Epidermal melanocyte (primary cell): ENCODE measurements around the gene KRTAP5-7.

Source experiments
- DNase-seq: peaks from one replicate; pipeline ENCODE4 v3.0.0; 2011; ENCODE audit warnings: low spot score; ENCODE audit not compliant: insufficient read length

KRTAP5-7 gene

DNA sequence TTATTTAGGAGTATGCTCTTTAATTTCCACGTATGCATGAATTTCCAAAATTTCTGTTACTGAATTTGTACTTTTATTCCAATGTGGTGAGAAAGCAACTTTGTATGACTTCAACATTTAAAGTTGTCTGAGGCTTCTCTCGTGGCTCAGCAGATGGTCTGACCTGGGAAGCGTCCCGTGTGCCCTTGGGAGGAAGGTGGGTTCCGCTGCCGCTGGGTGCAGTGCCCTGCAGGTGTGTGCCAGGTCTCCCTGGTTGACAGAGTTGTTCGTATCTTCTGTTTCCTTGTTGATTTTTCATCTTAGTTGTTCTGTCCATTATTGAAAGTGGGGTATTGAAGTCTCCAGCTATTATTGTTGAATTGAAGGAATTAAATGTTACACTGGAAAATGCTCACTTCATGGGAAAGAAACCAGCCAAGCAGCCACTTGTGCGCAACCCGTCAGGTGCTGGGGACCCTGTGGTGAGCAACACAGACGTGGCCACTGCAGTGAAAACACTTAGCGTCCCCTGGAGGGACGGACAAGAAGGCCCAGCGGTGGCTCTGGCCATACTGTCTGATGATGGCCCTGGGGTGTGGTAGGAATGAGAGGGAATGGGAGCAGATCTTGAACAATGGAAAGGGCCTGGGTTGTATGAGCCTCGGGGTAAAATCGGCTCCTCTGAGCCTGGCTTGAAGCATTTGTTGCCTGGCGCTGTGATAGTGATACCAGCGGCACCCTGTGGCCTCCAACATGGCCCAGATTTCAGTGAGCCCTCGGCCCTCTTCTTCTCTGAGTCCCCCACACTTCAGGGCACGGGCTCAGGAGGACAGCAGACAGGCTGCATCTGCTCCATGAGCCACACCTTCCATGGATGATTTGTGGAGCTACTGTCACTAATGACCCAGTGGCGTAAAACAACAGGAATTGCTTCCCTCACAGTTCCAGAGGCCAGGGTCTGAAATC lies 31.5 kb upstream of the KRTAP5-7 start:
- DNase-seq: no peak

DNA sequence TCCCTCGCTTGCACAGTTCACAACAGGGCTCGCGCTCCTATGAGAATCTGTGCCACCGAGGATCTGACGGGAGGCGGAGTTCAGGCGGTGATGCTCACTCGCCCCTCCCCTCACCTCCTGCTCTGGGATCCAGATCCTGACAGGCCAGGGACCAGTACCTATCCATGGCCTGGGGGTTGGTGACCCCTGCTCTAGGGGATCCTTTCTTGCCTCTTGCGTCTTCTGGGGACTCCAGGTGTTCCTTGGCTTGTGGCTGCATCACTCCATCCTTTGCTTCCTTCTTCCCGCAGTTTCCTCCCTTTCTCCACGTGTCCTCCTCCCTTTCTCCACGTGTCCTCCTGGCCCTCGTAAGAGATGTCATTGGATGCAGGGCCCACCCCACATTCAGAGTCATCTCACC lies 30.6 kb upstream of the KRTAP5-7 start:
- no peak for DNase-seq

DNA sequence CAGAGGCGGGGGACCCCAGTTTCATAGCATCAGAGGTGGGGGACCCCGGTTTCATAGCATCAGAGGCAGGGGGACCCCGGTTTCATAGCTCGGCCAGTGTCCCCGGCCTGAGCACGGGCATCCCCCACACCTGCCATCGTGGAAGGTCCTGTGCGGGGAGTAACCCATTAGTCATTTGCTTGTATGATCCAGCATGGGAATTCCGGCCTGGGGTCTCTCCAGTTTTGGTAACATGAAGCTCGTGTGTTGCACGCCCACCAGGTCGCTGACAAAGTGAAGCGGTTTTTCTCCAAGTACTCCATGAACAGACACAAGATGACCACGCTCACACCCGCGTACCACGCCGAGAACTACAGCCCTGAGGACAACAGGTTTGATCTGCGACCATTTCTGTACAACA lies 29.0 kb upstream of the KRTAP5-7 start:
- DNase-seq: no peak

DNA sequence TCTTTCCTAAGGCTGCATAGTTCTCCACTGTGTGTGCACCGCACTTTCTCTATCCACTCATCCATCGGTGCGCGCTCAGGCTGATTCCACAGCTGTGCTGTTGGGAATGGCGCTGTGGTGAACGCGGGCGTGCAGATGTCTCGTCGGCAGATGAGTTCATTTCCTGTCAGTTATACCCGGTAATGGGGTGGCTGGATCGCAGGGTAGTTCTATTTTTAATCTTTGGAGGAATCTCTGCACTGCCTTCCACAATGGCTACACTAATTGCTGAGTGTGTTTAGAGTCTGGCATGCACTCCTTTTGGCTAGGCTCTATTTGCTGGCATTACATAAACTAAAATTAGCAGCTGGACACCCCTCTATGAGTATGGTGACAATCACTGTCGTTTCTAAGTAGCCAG lies 27.9 kb upstream of the KRTAP5-7 start:
- no peak for DNase-seq

DNA sequence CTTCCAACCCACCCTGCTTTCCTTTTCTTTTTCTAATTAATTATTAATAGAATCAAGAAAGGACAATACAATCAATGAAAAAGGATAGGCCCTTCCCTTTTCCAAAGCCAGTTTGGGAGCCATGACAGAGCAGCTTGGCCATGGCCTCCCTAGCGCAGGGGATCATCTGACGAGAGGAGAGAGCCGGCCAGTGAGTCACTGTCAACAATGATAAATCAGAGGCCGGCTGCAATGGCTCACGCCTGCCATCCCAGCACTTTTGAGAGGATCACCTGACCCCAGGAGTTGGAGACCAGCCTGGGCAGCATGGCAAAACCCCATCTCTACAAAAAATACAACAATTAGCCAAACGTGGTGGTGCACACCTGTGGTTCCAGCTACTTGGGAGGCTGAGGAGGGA lies 27.5 kb upstream of the KRTAP5-7 start:
- DNase-seq: no peak

DNA sequence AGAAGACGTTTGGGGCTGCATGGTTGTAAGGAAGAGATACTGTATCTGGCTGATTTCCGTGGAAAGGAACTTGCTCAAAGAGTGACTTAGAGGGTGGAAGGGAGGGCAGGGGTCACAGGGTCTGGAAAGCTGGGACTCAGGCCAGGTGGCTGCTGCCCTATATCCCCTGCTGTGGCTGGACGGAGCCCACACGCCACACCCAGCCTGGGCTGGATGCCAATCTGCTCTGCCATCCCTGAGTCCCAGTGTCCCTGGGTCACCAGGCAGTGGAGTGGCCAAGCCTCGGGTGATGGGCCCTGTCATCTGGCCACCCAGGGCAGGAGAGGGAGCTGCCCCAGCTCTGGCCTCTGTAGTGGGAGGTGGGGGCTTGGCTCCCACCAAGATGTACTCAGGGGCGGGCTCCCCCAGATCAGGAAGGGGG lies 26.5 kb upstream of the KRTAP5-7 start:
- no peak for DNase-seq

DNA sequence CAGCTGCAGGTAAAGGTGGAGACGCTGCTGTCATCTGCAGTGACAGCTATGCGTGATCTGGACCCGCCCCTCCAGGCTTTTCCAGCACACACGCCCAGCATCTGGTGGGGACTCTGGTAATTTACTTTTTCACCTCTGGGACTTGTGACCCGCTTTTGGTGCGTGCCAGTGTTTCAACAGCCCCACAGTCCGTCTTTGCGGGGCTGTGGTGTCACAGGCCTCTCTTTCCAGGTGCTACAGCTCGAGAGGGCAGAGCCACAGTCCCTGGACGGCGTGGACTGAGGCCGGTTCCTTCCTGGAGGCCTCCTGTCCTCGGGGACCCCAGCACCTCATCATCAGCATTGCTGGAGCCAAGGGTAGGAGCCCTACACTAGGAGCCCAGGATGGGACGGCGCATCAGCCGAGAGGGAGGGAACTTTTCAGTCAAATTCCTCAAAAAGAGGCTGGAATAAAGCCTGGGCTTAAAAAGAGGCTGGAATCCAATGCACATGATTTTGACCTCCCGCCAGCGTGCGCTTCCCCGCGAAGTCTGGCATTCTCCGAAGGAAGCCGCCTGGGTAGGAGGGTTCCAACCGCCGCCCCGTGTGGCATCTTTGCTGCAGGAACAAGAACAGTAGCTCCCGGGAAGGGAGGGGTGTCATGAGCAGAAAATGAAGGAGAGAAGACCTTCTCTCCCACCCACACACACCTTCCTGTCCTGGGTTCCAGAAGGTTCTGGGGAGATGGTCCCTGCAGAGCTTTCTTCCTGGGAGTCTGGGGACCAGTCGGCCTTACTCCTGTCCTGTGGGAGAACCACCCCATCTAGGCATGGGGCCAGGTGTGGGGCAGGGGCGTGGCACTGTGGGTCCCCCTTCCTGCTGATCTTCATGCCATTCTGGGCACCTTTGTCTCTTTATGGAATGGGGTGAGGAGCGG lies 25.7 kb upstream of the KRTAP5-7 start:
- no peak for DNase-seq

DNA sequence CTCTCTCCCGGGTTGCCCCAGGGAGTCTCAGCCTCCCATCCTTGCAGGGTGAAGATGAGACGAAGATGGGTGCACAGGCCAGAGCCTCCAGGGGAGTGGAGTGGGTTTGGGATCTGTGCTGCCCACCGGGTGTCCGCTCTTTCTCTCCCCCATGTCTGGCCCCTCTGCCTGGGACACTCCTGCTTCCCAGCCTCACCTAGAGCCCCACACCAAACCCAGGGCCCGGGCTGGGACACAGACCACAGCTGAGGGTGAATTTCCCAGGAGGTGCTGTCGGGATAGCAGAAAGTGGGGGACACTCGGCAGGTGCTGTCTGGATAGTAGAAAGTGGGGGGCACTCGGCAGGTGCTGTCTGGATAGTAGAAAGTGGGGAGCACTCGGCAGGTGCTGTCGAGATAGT lies 25.0 kb upstream of the KRTAP5-7 start:
- no peak for DNase-seq

DNA sequence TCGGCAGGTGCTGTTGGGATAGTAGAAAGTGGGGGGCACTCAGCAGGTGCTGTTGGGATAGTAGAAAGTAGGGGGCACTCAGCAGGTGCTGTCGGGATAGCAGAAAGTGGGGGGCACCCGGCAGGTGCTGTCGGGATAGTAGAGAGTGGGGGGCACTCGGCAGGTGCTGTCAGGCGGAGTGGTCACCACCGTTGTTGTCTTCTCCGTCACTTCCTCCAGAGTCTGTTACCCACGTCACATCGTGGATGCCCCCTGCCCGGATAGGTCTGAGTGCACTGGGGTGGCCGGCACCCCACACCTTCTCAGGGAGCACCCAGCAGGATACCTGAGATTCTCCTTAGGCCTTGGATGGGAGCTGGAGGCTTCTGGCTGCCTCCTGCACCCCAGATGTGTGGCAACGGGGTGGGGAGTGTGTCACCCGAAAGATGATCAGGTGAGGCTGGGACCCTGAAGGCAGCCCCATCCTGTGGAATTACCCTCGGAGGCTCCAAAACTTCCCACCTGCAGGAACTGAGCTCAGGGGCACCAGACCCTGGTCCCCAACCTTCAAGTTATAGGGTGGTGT lies 24.1 kb upstream of the KRTAP5-7 start:
- DNase-seq: no peak

DNA sequence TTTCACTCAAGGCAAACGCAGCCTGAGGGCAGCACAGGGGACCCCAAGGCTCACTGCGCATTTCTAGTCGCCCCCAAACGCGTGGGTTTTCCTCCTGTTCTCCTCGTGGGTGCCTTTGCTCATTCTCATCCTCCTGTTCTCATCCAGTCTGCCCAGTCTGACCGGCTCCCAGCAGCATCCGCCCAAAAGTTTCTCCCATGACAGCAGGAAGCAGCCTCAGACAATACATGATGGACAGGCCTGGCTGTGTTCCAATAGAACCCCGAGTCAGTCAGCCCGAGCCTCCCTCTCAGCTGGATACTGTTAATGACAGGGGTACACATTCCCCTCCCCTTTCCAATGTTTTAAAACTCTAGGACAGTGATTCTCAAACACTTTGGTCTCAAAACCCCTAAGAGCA lies 22.5 kb upstream of the KRTAP5-7 start:
- no peak for DNase-seq

DNA sequence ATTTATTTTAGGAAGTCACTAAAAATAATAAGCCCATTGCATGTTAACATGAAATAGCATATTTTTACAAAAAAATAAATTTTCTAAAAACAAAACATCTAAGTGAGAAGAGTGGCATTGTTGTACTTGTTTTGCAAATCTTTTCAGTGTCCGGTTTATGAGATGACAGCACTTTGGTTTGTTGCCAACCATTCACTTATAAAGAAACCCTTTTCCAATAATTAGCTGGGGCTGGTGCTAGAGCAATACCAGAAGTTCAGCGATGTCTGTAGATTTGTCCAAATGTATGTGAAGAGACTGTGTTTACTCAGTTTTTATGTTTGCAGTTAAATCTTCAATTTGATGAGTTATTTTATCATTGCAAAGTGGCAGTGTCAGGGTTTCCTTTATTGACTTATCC lies 22.1 kb upstream of the KRTAP5-7 start:
- no peak for DNase-seq

DNA sequence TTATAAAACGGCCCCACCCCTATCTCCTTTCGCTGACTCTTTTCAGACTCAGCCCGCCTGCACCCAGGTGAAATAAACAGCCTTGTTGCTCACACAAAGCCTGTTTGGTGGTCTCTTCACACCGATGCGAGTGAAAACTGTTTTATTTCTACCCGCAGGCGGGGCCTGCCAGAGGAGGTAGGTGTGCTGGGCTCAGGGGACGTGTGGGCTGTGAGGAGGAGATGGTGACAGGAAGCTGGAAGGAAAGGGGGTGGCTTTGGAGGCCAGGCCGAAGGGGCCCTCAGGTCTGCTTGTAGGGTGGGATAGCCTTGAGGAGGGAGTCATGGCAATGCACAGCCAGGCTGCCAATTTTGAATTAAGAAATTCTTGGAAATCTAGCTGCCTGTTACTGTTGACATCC lies 21.3 kb upstream of the KRTAP5-7 start:
- no peak for DNase-seq

DNA sequence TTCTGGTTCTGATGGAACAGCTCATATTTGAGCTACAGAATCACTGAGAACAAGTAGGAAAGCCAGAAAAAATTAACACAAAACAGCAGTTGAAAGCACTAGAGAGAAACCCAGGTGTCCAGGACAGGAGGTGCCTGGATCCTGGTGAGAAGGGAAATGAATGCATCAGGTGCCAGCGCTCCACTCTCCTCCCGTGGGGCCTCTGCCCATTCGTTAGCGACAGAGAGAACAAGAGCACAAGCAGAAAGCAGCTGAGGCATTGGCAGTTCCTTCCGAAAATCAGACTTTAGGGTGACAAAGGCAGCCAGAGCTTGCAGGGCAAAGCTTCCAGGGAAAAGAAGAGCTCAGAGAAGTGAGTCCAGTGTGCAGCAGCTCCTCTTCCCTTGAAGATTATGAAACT lies 20.0 kb upstream of the KRTAP5-7 start:
- no peak for DNase-seq

DNA sequence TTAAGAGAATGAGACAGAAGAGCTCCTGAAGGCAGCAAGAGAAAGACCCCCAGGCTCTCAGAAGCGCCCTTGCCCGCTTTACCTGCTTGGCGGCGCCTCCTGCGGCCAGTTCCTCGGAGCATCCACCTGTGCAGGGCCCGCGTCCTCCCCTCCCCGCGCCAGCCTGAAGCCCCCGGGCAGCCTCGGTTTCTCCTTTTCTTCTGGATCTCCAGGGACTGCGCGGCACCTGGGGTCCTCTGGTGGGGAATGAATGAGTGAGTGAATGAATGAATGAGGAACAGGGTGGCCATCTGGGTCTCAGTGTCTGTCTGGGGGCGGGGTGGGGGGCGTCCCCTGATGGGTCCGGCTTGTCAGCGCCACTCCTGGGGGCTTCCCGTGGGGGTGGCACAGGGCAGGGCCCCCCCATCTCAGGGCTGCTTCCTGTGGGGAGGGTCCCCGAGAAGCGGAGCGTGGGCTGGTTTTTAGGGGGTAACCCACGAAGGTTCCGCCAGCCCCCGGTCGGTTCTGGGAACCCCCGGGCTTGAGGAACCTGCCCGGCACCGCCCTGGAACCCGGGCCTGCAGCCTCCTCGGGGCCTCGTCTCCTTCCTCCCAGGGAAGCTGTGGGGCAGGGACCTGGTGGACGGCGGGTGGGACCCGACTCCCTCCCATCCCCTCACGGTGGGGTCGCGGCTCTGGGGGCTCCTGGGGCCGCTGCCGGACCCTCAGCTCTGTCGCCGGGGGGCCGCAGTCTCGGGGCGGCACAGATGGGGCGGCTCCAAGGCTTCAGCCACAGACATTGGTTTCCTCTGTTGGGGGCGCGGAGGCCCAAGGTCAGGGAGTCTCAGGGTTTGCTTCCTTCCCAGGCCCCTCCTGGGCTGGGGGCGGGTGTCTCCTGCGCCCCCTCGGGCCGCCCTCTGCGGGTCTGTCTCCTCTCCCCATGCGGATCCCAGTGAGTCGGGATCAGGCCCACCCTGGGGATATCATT lies 8.3 kb upstream of the KRTAP5-7 start:
- no peak for DNase-seq

DNA sequence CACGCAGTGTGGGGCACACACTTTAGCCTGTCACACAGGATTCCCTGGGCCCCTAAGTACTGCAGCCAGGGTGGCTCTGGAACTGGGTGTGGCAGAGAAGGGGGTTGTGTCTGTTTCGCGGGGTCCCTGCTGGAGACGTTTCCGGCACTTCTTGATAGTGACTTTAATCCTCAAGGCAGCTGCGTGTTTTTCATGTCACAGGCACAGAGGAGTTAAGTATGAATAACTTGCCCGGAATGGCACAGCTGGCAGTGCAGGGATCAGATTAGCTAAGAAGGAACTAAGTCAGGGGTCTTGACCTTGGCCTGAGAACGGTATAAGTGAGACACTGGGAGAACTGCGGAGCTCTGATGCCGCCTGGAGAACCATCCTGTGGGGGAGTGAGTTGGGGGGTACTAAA lies 7.5 kb upstream of the KRTAP5-7 start:
- no peak for DNase-seq

DNA sequence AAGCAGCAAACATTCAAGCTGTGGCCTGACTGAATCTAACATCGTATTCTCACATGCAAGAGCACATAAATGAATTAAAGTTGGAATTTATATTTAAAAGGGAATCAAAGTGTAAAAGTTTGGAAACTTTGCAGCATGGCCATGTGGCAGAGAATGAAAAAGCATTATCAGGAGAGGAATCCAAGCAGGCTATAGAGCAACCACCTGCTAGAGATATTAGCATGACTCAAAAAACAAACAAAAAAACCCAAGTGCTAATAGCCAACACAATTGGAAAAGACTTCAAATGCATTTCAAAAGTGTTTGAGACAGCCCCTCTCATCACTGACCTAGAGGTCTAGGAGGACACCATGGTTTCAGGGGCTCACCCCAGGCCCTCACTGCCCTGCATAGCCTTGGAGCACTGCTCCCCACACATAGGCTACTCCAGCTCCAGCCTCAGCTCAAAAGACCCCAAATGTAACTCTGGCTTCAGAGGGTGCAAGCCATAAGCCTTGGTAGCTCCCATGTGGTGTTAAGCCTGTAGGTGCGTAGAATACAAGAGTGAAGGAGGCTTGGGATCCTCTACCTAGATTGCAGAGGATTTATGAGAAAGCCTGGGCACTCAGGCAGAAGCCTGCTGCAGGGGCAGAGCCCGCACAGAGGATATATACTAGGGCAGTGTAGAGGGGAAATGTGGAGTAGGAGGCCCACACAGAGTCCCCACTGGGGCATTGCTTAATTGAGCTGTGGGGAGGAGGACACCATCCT lies 1.7 kb upstream of the KRTAP5-7 start:
- no peak for DNase-seq

DNA sequence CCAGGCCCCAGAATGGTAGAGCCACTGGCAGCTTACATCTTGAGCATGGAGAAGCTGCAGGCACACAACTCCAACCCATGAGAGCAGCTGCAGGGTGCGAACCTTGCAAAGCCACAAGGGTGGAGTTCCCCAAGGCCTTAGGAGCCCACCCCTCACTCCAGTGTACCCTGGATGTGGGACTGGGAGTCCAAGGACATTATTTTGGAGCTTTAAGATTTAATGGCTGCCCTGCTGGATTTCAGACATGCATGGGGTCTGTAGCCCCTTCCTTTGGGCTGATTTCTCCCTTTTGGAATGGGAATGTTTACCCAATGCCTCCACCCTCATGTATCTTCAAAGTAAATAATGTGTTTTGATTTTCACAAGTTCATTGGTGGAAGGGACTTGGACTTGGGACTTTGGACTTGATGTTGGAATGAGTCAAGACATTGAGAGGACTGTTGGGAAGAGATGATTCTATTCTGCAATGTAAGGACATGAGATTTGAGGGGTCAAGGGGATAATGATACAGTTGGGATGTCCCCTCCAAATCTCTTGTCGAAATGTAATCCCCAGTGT lies 1.1 kb upstream of the KRTAP5-7 start:
- no peak for DNase-seq

DNA sequence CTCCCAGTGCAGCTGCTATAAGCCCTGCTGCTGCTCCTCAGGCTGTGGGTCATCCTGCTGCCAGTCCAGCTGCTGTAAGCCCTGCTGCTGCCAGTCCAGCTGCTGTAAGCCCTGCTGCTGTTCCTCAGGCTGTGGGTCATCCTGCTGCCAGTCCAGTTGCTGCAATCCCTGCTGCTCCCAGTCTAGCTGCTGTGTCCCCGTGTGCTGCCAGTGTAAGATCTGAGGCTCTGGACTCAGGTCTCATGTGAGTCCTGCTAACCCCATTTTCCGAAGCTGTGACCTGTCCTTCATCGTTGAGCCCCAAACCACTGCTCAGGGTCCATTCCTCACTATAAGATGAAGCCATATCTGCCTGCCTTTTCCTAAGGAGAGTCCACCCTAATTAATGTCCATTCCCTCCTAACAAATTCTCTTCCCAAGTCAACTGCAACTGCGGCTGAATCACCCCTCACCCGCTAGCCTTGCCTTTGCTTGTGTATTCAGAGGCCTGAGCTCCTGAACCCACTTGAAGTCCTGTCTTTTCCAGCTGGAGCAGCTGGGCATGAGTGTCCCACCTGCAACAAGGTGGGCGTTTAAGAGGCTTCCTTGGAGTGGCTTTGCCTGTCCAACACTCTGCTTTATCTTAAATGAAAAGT lies 626 bp downstream of the KRTAP5-7 start:
- no peak for DNase-seq

DNA sequence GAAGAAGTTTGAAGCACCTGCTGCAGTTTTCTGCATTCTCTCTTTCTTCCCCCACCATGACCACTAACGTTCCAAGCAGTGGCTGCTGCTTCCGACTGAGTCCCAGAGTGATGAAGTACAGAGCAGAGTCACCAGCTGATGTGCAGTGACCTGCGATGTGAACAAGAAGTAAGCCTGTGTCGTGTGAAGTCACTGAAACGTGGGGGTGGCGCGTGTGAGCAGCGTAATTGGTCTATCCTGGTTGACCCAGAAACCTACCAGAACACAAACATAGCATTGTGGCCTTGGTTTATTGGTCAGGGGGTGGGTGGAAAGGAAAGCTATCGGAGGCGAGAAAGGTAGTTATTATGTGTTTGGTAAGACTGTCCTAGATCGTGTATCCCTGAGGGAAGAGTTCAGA lies 3.5 kb downstream of the KRTAP5-7 start:
- DNase-seq: no peak
